GM18499 (cell line): ENCODE measurements around the gene TSPAN18.

Experiments used
- ATAC-seq: cut with Tn5 transposase; IDR thresholded peaks from one replicate; pipeline ENCODE4 v1.9.1; 2021; ENCODE audit warnings: moderate number of reproducible peaks; ENCODE audit not compliant: insufficient read depth, unreplicated experiment

Gene TSPAN18

DNA sequence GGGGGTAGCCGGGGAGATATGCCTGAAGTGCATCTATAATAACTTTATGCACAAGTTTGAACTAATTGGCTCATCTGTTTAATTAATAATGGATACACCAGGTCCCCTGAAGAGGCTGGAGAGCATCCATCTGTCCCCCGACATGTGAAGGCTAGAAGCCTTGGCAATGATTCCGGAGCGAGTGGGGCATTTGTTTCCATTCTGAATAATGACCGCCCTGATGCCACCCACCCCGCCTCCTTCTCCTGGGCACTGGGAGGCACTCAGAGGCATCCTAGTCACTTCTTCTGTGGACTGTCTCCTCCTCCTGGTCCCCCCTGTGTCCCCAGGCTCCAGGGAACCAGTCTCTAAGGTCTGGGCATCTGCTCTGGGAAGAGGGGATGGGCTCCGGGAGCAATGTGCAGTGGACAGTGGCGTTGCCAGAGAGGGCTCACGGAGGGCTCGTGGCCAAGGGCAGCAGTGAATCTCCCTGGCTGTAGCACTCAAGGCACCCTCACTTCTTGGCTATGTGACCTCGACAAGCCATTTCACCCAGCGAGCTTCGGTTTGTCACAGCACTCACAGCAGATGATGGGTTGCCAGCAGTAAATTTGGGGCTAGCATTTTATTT is 64.7 kb downstream of the TSPAN18 start:
- ATAC-seq: no peak

DNA sequence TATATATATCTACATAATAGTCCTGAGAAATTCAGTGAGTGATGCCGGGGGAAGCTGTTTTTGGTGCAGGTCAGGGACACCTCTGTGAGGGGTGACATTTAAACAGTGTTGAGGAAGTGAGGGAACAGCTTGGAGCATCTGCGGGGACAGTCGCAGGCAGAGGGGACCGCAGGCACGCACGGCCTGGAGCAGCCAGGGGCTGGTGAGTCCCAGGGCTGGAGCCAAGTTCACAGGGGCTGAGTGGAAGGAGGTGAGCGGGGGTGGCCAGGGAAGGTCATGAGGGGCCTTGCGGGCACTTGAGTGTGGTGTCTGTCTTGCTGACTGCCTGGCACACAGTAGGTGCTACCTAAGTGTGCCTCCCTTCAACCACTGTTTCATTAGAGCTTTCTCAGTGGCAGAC is 65.4 kb downstream of the TSPAN18 start:
- no peak for ATAC-seq

DNA sequence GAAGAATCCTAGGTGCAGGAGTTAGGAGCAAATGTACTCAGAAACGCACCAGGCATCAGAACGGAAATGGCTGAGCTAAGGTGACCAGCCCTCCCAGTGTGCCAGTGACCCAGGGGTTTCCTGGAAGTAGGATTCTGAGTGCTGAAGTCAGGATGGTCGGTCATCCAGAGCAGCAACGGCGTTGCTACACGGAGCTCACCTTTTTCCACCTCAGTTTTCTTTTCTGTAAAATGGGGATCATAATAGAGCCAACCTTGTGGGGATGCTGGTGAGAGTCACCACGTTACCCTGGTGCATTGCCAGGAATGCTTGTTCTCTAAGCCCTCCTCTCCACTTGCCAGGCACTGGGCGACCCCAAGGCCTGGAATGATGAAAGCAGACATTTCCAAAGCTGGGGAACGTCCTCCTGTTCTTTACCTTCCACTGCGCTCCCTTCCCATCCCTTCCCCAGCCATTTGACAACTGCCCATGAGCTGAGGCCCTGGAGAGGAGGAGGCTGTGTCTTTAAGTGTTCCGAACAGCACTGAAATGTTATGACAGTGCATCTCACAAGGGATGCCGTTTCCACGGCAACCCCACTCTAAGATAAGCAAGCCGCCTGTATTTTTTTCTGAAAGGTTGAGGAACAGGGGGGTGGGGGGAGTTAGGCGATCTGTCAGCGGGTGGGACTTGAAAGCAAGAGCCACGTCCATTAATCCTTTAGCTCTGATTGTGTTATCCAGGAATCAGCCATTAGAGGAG is 66.8 kb downstream of the TSPAN18 start:
- no peak for ATAC-seq

DNA sequence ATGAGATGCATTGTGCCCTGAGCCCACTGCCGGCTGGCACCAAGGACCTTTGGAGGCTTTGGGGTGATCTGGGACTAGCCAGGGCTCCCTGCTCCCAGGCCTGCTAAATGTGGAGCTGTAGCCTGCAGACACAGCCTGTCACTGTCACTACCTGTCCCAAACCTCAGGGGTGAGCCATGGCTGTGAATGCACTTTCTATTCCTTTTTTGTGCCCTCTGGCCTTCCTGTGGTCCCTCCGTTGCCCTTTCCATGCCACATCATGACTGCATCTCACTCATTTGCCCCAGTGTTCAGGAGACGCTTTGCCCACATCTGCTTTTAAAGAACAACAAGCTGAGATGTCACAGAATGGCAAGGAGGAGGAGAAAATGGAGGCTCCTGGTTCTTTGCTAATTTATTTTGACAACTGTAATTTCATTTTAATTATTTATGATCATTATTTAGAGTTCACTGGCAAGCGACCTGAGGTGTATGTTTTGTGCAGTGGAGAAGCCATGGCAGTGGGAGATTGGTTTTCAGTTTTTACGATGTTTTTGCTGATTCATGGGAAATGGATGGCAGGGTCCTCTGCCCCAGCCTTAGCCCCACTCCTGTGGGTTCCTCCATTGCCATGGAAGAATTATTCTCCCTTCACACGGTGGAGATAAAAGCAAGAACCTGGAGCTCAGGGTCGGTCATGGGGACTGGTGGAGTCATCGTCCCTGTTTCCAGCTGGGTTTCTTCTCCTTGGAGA is 69.2 kb downstream of the TSPAN18 start:
- ATAC-seq: no peak

DNA sequence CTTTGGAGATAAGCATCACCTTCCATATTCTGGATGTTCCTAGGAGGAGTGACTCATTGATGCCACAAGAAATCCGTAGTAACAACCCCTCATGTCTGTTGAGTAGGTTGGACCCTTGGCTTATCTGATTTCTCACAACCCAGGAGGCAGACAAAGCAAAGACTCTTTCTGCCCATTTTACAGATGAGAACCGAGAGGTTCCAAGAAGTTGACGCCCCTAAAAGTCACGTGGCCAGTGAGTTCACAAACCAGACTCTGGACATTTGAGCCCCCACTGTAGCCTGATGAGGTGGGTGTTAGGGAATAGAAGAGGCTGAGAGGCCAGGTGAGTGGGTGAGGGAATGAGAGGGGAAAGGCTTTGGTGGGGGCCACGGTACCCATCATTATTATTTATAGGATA is 70.3 kb downstream of the TSPAN18 start:
- no peak for ATAC-seq

DNA sequence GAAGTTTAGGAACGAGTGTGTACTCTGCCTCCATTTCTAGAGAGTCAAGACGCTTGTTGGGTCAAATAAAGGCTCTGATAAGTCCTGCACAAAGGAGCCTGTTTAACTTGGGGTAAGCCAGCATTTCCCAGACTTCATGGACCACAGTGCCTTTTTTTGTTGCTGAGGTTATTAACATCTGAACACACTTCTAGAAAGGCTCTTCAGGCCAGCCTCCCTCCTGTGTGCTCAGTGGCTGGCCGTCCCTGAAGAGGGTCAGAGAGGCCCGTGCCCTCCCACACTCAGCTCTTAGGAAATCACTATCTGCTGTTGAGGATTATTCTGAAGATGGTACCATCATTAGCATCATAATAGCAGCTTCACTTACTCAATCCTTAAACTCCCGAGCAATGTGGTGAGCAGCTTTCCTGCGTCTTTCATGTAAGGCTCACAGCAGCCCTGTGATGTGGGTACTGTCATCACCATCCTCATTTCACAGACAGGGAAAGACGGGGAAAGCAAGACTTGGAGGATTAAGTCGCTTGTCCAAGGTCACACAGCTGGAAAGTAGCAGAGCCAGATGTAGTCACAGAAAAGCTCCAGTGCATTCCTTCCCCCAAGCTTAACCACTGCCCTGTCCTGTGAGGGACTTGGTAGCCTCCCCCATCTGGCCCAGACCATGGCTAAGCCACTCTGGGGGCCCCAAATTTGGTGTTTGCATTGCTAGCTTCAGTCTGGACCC is 71.3 kb downstream of the TSPAN18 start:
- ATAC-seq: no peak

DNA sequence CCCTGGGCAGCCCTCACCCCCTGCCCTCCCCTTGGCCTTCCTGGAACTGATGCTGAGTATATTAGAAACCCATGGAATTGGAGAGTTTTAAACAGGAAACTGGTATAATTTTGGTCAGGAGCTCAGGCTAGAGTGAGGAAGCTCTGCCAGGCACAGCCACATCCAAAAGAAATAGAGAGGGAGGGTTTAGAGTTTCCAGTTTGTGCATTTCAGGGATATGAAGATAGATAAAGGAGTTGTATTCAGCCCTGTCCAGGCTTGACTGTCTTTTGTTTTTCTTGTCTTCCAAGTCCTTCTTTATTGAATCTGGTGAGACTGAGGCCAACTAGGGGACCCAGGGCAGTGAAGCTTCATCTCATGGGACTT is 71.8 kb downstream of the TSPAN18 start:
- ATAC-seq: no peak

DNA sequence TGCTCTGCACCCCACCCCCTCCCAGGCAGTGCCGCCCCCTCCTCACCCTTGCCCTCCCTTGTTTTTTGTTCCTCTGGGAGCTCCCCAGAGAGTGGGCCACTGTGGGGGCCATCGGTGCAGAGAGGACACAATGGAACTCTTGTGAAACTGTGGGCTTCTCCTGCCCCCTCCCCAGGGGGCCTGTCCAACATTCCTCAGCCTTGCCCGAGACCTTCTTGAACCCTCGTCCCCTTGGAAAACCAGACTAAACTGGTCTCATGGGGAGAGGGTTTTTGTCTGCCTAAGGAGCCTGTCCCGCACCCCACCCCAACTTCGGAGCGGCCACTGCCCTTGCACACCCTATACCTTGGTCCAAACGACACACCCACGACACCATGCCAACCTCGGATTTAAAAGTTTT is 72.2 kb downstream of the TSPAN18 start:
- no peak for ATAC-seq

DNA sequence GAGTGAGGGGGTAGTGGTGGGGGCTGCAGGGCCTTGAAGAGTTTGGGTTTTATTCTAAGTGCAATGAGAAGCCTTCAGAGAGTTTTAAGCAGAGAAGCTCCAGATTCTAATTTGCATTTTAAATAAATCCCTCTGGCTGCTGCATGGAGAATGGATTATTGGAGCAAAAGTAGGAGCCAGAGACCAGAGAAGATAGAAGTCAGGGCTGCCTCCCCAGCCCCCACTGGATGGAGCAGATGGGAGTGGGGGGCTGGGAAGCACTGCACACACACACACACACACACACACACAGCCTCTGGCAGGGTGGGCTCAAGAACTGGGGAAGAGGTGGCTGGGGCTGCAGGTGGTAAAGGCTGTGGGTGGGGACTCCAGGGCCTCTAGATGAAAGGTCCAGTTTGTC is 75.6 kb downstream of the TSPAN18 start:
- no peak for ATAC-seq

DNA sequence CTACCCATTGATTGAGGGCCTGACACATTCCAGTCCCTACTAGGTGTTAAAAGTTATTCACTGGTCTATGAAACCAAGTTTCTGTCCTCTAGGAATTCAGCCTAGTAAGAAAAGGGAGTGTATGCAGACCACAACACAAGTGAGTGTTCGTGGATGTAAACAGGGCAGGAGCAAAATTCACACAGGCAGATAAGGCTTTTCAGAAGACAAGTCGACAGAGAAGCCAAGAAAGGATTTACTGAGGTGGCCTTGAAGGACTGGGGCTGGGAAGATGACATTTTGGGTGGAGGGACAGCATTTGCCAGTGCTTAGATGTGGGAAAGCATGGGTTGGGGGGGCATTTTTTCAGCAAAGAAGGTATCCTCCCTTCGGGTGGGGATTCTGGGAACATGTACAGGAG is 76.2 kb downstream of the TSPAN18 start:
- ATAC-seq: no peak

DNA sequence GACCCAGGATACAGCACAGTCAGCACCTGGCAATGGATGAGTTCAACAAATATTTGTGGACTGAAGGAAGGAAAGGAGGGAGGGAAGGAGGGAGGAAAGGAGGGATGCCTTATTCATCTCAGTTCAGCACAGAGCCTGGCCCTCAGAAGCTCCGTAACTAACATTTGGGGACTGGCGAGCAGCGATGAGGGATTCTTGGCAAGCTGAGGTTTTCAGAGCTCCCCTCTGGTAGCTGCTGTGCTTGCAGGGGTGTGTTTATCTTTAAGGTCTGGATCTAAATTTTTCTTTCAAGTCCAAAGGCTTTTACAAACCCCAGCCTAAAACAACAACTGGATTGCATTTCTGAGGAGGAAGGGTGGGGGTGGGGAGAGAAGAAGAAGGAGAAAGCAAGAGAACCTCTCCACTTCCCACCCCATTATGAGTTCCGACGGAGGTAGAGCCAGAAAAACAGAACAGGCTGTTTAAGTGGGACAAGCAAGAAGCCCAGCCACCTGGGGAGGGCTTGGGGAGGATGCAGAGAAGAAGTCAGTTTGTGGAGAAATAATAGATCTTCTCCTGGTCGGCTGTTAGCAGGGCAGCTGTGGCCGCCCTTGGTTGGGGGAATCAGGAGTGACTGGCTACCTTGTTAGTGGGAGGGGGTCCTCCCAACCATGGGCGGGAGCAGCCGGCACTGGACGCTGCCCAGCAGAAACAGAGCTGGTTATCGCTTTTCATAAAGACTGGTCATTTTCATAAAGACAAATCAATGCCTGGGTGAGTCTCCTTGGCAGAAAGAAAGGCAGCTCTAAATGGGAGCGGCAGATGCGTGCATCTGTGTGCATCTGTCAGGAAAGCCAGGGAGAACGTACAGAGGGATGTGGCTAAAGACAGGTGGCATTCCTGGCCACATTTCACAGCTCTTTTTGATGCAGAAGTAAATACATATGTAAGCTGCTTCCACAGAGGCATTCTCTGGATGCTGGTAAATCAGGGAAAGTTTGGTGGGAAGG is 78.0 kb downstream of the TSPAN18 start:
- ATAC-seq: no peak

DNA sequence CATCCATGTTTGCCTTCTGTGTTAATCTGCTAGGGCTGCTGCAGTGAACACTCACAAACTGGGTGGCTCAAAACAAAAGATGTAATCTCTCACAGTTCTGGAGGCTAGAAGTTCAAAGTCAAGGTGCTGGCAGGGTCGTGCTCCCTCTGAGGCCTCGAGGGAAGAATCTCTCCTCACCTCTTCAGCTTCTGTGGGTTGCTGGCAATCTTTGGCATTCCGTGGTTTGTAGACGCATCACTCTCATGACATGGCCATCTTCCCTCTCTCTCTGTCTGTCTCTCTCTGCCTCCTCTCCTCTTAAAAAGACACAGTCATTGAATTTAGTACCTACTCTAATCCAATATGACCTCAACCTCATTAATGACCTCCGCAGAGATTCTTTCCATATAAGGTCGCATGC is 78.8 kb downstream of the TSPAN18 start:
- ATAC-seq: no peak

DNA sequence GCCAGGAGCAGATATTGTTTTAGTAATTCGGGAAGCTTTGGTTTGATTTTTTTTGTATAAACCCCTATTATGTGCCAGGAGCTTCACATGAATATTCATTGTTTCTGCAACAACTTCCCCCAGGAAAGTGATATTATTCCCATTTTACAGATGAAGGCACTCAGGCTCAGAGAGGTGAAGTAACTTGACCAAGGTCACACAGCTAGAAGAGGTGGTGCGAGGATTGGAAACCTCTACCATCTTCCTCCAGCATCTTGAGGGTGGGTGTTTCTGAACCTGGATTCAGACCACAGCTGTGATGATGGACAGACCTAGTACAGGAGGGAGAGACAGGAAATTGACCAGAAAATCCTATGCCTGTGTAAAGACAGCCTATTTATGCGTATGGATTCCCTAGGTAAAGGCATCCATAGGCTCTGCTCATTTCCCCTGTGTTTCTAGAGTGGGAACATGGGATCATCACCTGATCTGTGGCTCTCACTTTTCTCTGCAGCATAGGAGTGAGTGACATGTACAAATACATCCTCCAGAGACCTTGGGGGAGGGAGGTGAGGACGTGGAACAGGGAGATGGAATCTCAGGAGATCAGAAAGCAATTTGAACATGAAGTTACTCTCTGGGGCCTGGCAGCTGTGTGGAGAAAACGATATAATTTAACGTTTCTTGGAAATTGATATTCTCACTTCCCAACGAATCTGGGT is 81.4 kb downstream of the TSPAN18 start:
- no peak for ATAC-seq

DNA sequence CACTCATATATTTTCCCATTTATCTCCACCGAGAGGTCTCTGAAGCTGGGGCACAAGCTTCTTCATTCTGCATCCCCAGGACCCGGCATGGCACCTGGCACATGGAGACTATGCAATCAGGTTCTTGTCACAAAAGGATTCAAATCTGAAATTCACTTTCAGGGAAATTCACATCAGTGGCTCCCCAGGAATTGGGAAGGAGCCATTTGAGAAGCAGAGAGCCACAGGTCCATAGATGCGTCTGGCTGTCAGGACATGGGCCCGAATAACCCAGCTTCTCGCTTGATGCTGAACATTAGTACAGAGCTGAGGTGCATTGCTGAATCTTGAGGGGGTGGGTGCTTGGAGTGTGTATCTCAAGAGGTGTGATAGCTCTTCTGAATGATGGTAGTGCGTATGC is 82.5 kb downstream of the TSPAN18 start:
- no peak for ATAC-seq

DNA sequence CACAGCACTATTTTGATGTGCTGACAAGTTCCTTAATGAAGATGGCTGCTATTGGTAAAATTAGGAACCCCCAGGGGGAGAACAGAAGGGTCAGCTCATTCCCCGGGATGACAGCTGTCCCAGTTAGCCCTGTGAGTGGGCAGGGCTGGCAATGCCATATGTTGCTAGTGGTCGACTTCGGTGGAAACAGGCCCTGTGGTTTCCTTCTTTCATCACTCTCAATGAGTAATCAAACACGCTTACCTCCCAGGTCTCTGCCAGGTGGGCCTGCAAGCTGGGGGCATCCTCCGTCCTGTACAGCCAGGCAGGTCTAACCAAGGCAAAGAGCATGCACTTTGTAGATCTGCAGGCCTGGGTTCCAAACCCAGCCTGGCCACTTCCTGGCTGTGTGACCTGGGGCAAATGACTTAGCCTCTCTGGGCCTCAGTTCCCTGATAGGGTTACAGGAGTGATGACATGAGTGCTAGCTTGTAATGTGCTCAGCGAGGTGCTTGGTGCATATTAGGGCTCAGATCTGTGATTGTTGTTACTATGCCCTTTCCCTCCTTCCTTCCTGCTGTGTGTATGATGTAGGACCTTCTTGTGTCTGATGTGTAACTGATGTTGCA is 85.2 kb downstream of the TSPAN18 start:
- ATAC-seq: no peak

DNA sequence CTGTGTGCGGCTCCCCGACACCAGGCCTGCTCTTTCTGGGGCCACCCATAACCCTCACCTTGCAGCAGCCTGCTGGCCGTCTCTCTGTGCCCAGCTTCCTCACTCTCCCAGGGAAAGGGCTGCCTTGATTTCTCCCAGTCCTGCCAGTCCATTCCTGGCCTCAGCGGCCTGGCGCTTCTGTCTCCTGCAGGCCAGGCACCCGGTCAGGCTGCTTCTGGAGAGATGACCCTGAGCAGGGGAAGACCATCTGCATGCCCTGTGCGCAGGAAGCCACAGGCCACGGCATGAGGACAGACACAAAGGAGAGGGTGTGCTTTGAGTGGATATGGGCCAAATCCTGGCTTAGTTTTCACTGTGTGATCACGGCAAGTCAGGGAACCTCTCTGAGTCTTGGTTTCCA is 86.2 kb downstream of the TSPAN18 start:
- ATAC-seq: no peak

DNA sequence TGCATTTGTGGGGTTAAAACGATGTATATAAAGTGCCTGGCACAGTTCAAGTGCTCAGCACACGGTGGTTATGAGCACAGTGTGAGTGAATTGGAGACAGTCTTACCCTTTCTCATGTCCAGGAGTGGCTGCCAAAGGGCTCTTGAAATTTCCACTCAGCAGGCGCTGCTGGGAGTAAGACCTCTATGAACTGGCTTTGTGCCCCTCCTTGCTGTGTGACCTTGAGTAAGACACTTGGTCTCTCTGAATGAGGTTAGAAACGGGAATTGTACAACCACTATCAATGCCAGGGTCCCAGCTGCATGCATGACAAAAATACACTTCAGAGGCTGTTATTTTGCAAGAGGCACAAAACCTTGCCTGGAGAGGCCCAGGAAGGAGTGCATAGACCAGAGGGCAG is 86.6 kb downstream of the TSPAN18 start:
- ATAC-seq: no peak

DNA sequence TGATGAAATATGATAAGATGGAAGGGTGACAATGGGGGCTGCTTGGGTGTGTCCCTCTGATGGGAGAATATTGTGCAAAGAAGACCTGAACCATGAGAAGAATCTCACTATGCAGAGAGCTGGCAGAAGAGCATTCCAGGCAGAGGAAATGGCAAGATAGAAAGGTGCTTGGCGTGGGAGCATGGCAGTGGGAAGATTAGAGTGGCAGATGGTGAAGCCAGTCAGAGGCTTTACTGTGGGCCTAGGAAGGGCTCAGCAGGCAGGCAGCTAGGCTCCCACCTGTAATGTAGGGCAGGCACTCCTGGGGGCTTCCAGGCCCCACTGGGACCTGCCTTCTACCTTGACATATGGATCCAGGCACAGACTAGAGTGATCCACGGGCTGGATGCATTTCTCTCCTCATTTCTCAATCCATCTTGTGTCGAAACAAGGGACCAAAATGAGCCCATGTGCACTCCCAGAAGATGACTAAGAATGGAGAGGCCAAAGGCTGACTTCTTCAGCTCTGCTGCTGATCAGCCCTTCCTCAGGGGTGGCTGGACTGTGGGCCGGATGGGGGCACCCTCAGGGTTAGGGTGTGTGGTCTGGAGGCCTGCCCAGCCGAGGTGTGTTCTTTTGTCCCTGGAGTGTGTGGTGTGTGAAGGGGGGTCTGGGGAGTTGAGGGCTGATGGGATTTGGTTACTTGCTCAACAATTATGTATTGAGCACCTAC is 88.3 kb downstream of the TSPAN18 start:
- no peak for ATAC-seq
